UCSD-AML1 (cell line): ENCODE results near the gene PRR12.
"Not testable (repeated sequence)": the region's sequence is repeated elsewhere in the genome, so short reads cannot be mapped to it uniquely, and the experiment has no call there.

ENCODE experiments used
- DNase-seq: peaks from one replicate; lab custom pipeline; 2025; ENCODE audit not compliant: unreplicated experiment; lab: John Stamatoyannopoulos, UW

The PRR12 gene

GRCh38 chr19:49614096-49614833 is 23.3 kb downstream of the PRR12 start:
- no peak for DNase-seq

DNA sequence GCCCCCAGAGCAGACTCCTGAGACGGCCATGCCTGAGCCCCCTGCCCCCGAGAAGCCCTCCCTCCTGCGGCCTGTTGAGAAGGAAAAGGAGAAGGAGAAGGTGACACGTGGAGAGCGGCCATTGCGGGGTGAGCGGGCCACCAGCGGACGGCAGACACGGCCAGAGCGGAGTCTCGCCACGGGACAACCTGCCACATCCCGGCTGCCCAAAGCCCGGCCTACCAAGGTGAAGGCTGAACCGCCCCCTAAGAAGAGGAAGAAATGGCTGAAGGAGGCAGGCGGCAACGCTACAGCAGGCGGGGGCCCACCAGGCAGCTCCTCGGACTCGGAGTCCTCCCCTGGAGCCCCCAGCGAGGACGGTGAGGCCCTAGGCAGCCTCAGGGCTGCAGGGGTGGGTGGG is 24.9 kb downstream of the PRR12 start:
- DNase-seq, result no peak

- no peak for DNase-seq
These were observed 25.6 kb downstream of the PRR12 start for GRCh38 chr19:49616532-49616931.

DNA sequence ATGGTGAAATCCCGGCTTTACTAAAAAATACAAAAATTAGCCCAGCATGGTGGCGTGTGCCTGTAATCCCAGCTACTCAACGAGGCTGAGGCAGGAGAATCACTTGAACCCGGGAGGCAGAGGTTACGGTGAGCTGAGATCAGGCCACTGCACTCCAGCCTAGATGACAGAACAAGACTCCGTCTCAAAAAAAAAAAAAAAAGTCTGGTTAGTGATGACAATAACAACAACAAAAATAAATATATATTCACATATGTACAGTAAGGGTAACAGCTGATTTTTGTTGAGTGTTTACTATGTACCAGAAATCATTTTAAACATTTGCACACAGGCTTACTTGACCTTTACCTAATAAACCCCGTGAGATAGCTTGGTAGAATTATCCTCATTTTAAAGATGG is 26.0 kb downstream of the PRR12 start:
- no peak for DNase-seq

GRCh38 chr19:49617860-49618259 is 26.9 kb downstream of the PRR12 start:
- DNase-seq, result not testable (repeated sequence)

- DNase-seq, result no peak
These were observed 34.3 kb downstream of the PRR12 start for GRCh38 chr19:49624967-49625910.

GRCh38 chr19:49626226-49626625 is 35.2 kb downstream of the PRR12 start:
- no peak for DNase-seq

GRCh38 chr19:49629659-49630058 is 38.7 kb downstream of the PRR12 start:
- no peak for DNase-seq

- no peak for DNase-seq
These were observed 40.1 kb downstream of the PRR12 start for GRCh38 chr19:49631014-49631588.

GRCh38 chr19:49631610-49632192 is 40.7 kb downstream of the PRR12 start:
- no peak for DNase-seq

GRCh38 chr19:49632576-49632975 is 41.6 kb downstream of the PRR12 start:
- no peak for DNase-seq

- not testable (repeated sequence) for DNase-seq
These were observed 42.3 kb downstream of the PRR12 start for GRCh38 chr19:49633273-49633672.

- no peak for DNase-seq
These were observed 44.7 kb downstream of the PRR12 start for GRCh38 chr19:49635530-49636232.

DNA sequence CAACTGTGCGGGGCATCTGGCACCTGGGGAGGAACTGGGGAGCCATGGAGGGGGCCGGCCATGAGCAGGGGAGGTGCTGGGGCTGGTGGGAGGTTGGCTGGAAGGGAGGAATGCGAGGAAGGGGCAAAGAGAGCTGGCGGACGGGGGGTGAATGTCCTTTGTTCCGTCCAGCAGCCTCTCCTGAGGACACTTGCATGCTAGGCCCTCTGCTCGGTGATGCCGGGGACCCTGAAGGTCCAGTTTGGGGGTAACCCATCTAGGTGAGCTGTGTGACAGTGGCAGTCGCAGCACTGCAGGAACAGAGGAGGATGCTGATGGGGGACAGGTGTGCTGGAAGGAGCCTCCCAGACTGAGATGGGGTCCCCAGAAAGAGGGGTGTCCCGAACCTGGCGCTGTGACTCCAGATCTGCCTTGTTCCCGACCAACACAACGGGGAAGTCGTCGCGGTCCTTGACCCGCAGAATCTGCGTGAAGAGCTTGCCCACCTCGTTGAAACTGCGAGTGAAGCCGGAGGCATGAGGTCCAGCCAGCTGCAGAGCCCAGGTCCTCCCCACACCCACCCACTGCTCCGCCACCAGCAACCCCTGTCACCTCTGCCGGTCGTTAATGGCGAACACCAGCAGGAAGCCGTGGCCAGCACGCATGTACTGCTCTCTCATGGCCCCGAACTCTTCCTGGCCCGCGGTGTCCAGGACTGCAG is 45.4 kb downstream of the PRR12 start:
- no peak for DNase-seq

DNA sequence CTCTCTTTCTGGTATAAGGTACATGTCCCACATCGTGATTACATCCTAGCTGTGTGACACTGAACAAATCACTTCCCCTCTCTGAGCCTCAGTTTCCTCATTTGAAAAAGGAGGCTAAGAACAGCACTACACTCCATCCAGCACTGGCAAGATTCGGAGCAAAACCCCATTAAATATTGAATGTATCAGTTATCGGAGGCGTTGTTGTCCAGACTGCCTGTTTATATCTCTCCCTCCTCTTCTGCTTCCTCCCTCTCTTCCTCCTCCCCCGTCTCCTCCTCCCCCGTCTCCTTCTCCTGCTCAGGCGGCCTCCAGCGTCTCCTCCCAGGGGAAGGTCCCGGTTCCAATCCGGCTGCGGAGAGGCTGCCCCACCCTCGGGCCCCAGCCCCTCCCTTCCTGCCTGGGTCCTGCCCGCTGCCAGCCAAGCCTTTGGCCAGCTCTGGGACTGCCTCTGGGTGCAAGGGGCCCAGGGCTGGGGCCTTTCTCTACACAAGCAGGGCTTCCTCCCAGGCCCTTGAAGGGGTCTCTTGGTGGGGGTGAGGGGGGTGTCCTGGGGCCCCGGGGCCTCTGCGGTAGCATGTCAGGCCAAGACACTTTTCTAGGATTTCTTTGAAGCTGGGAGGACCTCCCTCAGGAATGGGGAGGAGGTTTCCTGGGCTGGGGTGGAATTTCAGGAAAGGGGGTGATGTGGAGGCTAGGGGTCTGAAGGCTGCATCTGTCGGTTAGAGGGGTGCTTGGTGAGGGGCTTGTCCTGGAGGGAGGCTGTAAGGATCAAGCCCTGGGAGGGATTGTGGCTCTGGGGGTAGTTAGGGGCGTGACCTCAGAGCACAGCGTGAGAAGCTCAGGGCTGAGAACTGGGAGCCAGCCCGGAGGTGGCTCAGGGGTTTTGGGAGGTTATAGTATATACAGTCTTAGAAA is 47.1 kb downstream of the PRR12 start:
- DNase-seq, result peak; percentile 70

DNA sequence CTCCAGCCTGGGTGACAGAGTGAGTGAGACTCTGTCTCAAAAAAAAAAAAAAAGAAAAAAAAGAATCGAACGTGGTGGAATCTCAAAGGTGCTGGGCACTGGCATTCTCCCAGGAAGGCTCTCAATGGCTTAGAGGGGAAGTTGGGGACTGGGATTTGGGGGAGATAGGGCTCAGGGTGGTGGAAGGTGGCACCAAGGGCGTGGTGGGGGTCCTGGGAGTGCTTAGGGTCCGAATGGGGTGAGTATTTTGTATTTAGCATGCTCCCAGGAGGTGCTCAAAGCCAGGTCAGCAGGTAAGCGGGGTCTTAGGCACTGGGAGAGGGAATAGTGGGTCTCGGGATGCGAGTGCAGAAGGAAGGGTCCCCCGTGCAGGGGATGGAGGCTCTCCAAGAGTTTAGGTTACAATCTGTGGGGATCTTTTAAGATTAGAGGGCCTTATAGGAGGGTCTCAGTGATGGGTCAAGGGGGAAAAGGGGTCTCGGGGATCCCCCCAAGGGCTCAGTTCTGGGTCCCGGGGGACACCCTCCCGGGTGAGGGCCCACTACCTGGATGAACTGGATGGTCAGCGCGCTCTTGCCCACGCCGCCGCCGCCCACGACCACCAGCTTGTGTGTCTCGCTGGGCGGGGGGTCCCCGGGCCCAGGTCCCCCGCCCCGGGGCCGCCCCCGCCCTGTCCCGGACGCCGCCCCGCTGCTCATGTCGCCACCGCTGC is 48.6 kb downstream of the PRR12 start:
- DNase-seq, result no peak

DNA sequence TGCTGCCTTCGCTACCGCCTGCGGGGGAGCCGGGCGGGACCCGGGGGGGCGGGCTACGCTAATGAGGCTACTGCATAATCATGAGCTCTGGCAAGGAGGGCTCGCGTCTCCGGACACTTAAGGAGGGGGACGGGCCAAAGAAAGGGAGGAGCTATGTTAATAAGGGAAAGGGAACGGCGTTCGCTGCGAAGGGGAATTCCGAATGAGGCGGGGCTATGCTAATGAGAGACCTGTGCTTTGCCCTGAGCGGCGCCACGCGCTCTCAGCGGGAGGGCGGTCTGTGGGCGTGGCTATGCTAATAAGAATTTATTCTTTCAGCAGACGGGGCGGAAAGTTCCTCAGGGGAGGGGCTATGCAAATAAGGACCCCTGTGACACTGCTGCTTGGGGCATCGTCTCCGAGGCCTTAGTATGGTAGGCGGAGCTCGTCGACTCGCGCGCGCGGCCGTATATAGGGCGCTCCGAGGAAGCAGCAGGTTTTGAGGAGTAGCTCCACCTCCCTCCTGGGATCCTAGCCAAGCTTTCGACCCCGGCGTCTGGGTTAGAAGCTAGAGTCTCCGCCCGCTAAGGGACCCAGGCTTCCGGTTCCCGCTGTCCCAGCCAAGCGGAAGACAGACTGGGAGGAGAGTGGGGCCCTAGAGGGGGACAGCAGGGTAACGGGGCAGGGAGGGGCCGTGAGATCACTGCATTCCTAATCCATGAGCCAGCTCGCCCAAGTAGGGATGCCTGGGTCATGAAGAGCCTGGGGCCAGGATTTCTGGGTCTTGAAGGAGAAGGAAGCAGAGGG is 49.3 kb downstream of the PRR12 start, which contains the start of gene RRAS:
TSS of gene RRAS (minus strand) at position 31 of the 786 bp plus-strand sequence. CDS start 45 bp downstream, outside the sequence.
- DNase-seq, result peak; percentile 99
